DMS79 treated with DMSO at 0.1 percent for 48 hours (cell line): Measurements from ENCODE around the gene YJU2.
"Not testable (repeated sequence)": the region's sequence is repeated elsewhere in the genome, so short reads cannot be mapped to it uniquely, and the experiment has no call there.

Experiments used
- DNase-seq: peaks from one replicate; lab custom pipeline; 2025; lab: John Stamatoyannopoulos, UW

Gene YJU2

DNA sequence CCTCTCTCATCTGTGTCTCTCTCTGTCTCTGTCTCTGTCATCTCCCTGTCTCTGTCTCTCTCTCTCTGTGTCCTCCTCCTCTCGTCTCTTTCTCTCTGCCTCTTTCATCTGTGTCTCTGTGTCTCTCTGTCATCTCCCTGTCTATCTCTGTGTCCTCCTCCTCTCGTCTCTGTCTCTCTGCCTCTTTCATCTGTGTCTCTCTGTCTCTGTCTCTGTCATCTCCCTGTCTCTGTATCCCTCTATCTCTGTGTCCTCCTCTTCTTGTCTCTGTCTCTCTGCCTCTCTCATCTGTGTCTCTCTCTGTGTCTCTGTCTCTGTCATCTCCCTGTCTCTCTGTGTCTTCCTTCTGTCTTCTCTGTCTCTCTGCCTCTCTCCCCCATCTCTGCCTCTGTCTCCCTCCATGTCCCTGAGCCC is 18.1 kb upstream of the YJU2 start:
- no peak for DNase-seq

DNA sequence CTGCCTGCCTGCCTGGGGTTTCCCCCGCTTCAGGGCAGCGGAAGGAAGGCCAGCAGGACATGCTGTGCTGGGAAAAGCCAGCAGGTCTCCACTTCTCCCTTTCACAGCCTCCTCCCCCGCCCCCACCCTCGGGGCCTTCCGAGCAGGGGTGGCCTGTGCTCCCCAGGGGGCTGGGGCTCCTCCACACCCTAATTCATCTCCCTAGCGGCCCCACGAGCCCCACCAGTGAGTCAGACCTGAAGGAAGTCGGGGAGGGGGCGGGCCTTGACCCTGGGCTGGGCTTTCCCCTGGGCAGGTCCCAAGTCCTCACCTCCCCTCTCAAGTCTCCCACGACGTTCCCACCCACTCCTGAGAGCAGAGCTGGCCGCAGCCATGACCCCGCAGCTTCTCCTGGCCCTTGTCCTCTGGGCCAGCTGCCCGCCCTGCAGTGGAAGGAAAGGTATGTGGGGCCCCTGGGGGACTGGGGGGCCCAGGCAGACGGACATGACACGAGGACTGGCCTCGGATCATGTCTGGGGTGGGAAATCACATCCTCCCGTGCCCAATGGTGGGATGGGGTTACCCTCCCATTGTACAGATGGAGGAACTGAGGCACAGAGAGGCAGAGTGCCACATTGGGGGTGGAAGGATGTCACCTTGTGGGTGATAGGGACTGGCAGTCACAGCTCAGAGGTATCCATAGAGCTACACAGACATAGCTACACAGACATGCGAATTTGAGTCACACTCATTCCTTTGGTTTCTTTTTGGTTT is 17.5 kb upstream of the YJU2 start, which contains the start of gene EBI3:
TSS of gene EBI3 (plus strand) at position 345 of the 753 bp plus-strand sequence. CDS start at position 373, 28 bp downstream.
- no peak for DNase-seq

DNA sequence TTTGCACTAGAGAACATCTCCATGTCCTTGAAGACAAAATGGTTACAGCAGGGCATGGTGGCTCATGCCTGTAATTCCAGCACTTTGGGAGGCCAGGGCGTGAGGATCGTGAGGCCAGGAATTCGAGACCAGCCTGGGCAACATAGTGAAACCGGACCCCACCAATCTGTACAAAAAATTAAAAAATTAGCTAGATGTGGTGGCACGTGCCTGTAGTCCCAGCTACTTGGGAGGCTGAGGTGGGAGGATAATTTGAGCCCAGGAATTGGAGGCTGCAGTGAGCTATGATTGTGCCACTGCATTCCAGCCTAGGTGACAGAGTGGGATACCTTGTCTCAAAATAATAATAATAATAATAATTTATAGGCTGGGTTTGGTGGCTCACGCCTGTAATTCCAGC is 16.6 kb upstream of the YJU2 start:
- DNase-seq: not testable (repeated sequence)

DNA sequence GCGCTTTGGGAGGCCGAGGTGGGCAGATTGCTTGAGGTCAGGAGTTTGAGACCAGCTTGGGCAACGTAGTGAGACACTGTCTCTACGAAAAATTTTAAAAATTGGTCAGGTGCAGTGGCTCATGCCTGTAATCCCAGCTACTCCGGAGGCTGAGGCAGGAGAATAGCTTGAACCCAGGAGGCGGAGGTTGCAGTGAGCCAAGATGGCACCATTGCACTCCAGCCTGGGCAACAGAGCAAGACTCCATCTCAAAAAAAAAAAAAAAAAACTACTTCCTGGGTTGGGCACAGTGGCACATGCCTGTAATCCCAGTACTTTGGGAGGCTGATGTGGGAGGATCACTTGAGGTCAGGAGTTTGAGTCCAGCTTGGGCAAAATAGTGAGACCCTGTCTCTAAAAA is 15.4 kb upstream of the YJU2 start:
- not testable (repeated sequence) for DNase-seq

DNA sequence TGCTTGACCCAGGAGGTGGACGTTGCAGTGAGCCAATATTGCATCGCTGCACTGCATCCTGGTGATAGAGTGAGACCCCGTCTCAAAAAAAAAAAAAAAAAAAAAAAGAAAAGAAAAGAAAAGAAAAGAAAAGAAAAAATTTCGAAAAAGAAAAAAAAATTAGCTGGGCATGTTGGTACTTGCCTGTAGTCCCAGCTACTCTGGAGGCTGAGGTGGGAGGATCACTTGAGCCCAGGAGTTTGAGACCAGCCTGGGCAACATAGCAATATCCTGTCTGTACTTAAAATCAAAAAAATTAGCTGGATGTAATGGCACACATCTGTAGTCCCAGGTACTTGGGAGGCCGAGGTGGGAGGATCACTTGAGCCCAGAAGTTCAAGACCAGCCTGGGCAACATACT is 14.7 kb upstream of the YJU2 start:
- DNase-seq: not testable (repeated sequence)

DNA sequence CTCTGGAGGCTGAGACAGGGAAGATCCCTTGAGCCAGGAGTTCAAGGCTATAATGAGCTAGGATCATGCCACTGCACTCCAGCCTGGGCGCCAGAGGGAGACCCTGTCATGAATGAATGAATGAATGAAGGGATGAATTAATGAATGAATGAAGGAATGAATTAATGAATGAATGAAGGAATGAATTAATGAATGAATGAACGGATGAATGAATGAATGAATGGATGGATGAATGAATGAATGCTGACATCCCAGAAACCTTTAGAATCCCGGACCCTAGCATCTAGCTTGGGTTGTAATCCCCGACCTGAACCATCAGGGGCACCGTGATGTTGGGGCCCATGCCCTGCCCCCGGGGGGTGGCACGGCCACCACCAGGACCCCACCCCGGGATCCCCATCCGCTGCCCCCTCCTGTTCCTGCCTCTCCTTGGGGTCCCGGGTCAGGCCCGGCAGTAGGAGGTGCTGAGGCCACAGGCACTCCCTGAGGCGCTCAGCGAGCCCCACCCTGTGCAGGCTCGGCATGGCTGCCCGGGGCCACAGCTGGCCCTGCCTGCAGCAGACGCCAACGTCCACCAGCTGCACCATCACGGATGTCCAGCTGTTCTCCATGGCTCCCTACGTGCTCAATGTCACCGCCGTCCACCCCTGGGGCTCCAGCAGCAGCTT is 14.1 kb upstream of the YJU2 start:
- DNase-seq: no peak

DNA sequence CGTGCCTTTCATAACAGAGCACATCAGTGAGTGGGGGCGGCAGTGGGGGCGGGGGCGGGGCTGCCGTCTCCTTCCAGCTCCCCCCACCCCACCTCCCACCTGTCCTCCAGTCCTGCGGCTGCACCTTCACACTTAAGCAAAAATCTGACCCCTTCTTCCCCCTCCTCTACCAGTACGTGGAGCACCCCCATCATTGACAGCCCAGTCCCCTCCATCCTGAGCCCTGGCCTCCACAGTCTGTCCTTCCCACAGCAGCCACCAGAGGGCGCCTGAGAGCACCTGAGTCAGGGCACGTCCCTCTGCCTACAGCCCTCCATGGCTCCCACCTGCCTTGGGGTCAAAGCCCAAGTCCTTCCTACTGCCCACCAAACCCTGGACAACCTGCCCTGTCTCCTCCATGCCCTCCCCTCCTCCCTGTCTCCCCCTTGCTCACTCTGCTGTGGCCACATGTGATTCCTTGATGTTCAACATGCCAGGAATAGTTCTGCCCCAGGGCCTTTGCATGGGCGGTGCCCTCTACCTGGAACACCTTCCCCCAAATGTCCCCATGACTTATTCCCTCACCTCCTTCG is 13.5 kb upstream of the YJU2 start:
- DNase-seq: no peak

DNA sequence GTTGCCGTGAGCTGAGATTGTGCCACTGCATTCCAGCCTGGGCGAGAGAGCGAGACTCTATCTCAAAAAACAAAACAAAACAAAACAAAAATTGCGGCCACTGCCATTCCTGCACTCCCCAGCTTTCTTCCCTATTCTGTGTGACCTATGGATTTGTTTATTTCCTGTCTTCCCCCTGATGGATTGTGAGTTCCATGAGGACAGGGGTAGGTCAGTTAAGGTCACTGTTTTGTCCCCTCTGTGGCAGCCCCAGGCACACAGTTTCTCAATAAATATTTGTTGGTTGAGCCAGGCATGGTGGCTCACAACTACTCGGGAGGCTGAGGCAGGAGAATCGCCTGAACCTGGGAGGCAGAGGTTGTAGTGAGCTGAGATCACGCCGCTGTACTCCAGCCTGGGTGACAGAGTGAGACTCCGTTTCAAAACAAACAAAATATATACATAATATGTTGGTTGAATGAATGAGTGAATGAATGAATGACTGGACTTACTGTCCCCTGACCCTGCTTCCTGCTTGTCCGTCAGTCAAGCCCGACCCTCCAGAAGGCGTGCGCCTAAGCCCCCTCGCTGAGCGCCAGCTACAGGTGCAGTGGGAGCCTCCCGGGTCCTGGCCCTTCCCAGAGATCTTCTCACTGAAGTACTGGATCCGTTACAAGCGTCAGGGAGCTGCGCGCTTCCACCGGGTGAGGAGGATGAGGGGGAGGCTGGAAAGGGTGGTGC is 12.6 kb upstream of the YJU2 start:
- no peak for DNase-seq

DNA sequence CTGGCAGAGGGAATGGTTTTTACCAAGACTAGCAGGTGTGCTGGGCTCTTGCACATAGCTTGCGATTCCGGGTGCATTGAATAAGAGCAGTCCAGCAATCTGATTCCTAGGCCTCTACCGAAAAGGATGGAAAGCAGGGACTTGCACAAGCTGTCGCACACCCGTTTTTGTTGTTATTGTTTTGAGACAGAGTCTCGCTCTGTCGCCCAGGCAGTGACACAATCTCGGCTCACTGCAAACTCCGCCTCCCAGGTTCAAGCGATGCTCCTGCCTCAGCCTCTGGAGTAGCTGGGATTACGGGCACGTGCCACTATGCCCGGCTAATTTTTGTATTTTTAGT is 12.0 kb upstream of the YJU2 start:
- DNase-seq: no peak

DNA sequence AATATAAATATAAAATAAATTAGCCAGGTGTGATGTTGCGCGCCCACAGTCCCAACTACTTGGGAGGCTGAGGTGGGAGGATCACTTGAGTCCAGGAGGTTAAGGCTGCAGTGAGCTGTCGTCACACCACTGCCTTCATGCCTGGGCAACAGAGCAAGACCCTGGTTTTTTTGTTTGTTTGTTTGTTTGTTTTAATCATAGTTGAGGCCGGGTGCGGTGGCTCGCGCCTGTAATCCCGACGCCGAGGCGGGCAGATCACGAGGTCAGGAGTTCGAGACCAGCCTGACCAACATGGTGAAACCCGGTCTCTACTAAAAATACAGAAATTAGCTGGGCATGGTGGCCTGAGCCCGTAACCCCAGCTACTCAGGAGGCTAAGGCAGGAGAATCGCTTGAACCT is 9.4 kb upstream of the YJU2 start:
- DNase-seq: not testable (repeated sequence)

DNA sequence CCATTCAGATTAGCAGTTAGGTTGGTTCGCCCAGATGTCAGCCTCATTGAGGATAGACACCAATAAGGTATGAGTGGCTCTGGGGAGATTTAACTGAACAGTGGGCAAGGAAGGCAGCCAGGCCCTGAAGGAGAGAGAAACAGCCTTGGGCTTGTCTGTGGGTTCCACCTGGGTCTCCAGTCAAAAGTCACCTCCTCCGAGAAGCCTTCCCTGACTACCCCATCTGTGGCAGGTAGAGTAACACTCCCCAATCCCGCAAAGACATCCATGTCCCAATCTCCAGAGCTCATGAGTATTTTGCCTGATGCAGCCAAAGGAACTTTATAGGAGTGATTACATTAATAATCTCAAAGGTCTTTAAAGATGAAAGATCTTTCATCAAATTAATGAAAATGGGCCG is 8.0 kb upstream of the YJU2 start:
- DNase-seq: no peak

DNA sequence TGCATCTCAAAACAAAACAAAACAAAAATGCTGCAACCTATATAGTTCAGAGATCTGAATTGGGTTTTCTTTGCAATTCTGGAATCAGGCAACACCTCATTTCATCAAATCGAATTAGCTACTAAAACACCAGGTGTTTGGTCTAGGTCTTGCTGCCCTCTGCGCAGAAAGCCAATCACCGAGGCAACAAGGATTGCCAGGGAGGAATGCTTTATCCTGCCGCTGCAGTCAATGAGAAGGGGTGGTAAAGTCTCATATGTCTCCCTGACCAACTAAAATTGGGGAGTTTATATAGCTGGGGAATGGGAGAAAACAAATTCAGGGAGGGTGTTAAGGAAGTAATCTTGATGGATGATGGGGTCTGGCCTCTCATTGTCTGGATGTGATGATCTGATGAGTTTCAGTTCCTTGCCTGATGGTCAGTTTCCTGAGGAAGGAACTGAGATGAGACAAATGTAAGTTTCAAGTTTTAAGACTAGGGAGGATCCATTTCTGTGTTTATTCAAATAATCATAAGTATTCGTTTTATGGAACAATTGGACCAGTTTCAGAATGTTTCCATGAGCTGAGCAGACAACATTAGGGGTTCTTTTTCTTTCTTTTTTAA is 5.0 kb upstream of the YJU2 start:
- no peak for DNase-seq

DNA sequence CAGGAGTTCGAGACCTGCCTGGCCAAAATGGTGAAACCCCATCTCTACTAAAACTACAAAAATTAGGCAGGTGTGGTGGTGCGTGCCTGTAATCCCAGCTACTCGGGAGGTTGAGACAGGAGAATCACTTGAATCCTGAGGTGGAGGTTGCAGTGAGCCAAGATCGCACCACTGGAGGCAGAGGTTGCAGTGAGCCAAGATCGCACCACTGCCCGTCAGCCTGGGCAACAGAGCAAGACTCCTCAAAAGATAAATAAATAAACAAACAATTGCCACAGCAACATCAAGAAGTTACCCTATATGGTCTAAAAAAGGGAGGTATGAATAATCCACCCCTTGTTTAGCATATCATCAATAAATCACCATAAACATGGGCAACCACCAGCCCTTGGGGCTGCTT is 942 bp upstream of the YJU2 start:
- not testable (repeated sequence) for DNase-seq

DNA sequence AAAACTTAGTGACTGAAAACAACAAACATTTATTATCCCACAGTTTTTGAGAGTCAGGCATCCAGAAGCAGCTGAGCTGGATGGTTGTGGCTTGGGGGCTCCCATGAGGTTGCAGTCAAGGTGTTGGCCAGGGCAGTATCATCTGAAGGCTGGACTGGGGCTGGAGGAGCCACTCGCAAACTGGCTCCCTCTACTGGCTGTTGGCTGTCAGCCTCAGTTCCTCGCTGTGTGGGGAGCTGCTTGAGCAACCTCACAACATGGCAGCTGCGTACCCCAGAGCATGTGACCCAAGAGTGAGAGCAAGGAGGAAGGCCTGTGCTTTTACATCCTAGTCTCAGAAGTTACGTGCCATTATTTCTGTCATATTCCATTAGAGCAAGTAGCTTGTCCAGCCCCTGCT is 9.7 kb downstream of the YJU2 start:
- no peak for DNase-seq

DNA sequence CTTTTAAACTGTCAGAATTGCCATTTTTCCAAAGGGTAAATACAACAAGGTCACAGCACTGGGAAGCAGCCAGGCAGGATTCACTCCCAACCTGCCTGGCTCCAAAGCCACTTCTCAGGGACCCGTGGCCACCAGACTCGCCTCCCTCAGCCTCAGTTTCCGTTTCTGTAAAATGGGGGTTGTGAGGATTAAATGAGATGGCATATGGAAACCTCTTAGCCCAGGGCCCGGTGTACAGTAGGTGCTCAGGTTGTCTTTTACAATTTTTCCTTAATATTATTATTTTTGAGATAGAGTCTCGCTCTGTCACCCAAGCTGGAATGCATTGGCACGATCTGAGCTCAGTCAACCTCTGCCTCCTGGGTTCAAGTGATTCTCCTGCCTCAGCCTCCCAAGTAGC is 10.1 kb downstream of the YJU2 start:
- DNase-seq: no peak

DNA sequence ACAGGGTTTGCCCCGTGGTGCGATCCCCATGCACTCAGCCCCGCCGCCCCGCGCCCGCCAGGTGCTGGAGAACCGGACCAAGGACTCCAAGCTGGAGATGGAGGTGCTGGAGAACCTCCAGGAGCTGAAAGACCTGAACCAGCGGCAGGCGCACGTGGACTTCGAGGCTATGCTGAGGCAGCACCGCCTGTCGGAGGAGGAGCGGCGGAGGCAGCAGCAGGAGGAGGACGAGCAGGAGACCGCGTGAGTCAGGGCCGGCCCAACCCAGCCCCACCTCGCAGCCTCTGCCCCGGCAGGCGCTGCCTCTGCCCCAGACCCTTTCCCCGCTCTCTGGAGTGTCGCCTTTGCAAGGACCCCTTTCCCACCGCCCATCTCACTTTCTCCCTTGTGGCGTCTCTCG is 11.3 kb downstream of the YJU2 start:
- DNase-seq: no peak

DNA sequence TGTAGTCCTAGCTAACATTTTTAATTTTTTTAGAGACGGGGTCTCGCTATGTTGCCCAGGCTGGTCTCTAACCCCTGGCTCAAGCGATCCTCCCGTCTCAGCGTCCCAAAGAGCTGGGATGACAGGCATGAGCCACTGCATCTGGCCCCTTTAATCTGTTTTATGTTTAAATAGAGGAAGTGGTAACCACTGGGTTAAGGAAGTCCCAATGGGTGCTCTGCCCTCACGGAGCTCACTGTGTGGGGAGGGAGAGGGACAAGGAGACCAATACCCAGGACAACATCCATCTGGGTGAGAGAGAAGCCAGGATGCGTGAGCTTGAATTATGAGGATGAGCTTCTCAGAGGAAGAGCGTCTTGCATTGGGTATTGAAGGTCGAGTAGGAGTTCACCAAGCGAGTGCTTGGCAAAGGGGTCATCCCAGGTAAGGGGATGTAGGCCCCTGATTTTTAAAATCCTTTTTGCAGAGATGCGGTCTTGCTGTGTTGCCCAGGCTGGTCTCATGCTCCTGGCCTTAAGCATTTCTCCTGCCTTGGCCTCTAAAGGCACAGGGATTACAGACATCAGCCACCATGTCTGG is 13.8 kb downstream of the YJU2 start:
- DNase-seq: no peak

DNA sequence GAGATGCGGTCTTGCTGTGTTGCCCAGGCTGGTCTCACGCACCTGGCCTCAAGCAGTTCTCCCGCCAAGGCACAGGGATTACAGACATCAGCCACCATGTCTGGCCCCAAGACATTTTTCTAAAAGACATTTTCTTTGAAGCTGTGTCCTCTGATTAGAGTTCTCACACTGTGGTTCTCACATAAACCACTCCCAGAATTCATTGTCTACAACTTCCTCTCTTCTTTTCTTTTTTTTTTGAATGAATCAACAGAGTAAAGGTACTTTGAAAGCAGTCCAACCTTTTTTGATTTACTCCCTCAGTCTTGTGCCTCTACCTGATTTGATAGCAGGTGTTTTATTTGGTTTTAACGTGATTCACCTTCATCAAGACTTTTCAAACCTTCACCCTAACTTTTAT is 17.9 kb downstream of the YJU2 start:
- no peak for DNase-seq

DNA sequence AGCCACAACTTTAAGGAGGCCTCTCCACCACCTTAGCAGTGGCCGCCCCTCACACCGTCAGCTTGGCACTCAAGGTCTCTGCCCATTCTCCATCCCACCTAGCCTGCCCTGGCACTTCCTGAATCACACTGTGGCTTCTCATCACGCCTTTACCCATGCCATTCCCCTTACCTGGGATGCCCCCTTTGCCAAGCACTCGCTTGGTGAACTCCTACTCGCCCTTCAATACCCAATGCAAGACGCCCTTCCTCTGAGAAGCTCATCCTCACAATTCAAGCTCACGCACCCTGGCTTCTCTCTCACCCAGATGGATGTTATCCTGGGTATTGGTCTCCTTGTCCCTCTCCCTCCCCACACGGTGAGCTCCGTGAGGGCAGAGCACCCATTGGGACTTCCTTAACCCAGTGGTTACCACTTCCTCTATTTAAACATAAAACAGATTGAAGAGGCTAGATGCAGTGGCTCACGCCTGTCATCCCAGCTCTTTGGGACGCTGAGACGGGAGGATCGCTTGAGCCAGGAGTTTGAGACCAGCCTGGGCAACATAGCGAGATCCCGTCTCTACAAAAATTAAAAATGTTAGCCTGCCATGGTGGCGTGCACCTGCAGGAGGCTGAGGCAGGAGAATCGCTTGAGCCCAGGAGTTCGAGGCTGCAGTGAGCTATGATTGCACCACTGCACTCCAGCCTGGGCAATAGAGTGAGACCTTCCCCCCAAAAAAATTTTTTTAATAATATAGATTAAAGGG is 19.5 kb downstream of the YJU2 start:
- DNase-seq: no peak

DNA sequence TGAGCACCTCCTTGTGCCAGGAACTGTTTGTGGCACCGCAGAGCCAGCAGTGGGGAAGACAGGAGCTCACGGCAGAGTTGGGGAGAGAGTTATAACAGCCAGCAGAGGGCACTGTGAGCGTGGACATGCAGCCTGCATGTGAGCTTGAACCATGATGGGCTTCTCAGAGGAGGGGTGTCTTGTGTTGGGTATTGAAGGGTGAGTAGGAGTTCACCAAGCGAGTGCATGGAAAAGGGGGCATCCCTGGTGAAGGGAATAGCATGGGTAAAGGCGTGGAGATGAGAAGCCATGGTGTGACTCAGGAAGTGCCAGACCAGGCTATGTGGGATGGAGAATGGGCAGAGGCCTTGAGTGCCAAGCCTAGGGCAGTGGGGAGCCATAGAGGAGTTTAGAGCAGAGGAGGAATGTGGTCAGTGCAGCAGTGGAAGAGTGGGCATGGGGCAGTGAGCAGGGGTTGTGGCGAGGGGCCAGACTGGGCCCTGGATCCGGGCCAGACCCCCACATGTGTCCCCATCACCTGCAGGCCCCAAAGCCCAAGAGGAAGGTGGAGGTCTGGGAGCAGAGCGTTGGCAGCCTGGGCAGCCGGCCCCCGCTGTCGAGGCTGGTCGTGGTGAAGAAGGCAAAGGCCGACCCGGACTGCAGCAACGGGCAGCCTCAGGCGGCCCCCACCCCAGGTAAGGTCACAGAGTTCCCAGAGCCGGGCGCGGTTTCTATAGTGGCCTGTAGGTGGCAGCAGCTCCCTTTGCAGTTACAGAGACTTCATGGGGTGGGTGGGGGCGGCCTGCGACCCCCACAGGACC is 20.4 kb downstream of the YJU2 start:
- no peak for DNase-seq
